PC-3 (cell line): Measurements from ENCODE around the gene DAB1. TPM values are rescaled to one million over a fixed set of nuclear protein-coding genes. Genes with fewer than 3 reads are reported as not detected.
"Not testable (repeated sequence)": the region's sequence is repeated elsewhere in the genome, so short reads cannot be mapped to it uniquely, and the experiment has no call there.

Experiments used
- ATAC-seq: fragments of 200-7000 bp; cut with Tn5 transposase; 2 replicates; pipeline ENCODE4 v1.9.1; 2020; ENCODE audit warnings: mild to moderate bottlenecking, moderate library complexity
- BruUV-seq: library from RNA; stranded (reverse); fragments of 400-500 nt; replicated peaks from 2 replicates; lab custom pipeline; 2021; lab: Mats Ljungman, UMichigan
- CTCF ChIA-PET: fragments of 300-600 bp; sonication (Branson Sonifier 250); formaldehyde crosslinking; loops from one replicate; lab custom pipeline; 2022; ENCODE audit warnings: antibody characterized with exemption; lab: Charles Lee
- POLR2A ChIA-PET: fragments of 300-600 bp; sonication (Branson Sonifier 250); formaldehyde crosslinking; loops from one replicate; lab custom pipeline; 2022; ENCODE audit warnings: antibody characterized with exemption; ENCODE audit not compliant: unreplicated experiment; lab: Charles Lee
- DNase-seq: peaks from one replicate; pipeline ENCODE4 v3.0.0-alpha.2; 2015
- H2AFZ ChIP-seq: fragments of 300-600 bp; sonication (generic); 2 replicates; pipeline ENCODE4 v1.6.0; 2016; ENCODE audit warnings: antibody characterized with exemption, low read length
- H3F3A ChIP-seq: fragments of 300-600 bp; sonication (generic); one replicate; pipeline ENCODE4 v1.6.0; 2017; ENCODE audit warnings: antibody characterized with exemption, low read length, control low read depth, mild to moderate bottlenecking; ENCODE audit not compliant: unreplicated experiment
- H3K27ac ChIP-seq: fragments of 300-600 bp; sonication (generic); 2 replicates; pipeline ENCODE4 v1.5.1; 2016; ENCODE audit warnings: mild to moderate bottlenecking, low read length
- H3K27me3 ChIP-seq: fragments of 300-600 bp; sonication (generic); 2 replicates; pipeline ENCODE4 v1.6.1; 2016; ENCODE audit warnings: low read length, mixed read lengths
- H3K36me3 ChIP-seq: fragments of 300-600 bp; sonication (generic); 2 replicates; pipeline ENCODE4 v1.6.1; 2016; ENCODE audit warnings: low read depth, mixed run types, low read length, mixed read lengths
- H3K4me1 ChIP-seq: fragments of 300-600 bp; sonication (generic); 2 replicates; pipeline ENCODE4 v1.5.1; 2016; ENCODE audit warnings: low read length; ENCODE audit not compliant: insufficient read depth
- H3K4me2 ChIP-seq: fragments of 300-600 bp; sonication (generic); 2 replicates; pipeline ENCODE4 v1.6.0; 2016; ENCODE audit warnings: low read length
- H3K4me3 ChIP-seq: fragments of 300-600 bp; sonication (generic); 2 replicates; pipeline ENCODE4 v1.5.1; 2016; ENCODE audit warnings: mild to moderate bottlenecking, low read length, mixed read lengths
- H3K79me2 ChIP-seq: fragments of 300-600 bp; sonication (generic); 2 replicates; pipeline ENCODE4 v1.6.1; 2017; ENCODE audit warnings: low read length, mixed read lengths
- H3K9ac ChIP-seq: fragments of 300-600 bp; sonication (generic); 2 replicates; pipeline ENCODE4 v1.6.0; 2016; ENCODE audit warnings: mild to moderate bottlenecking, low read length
- H3K9me2 ChIP-seq: fragments of 300-600 bp; sonication (generic); replicated peaks from 2 replicates; pipeline ENCODE4 v1.6.1; 2016; ENCODE audit warnings: mixed run types, low read length, mixed read lengths
- H3K9me3 ChIP-seq: fragments of 300-600 bp; sonication (generic); 2 replicates; pipeline ENCODE4 v1.6.1; 2016; ENCODE audit warnings: low read length, mixed read lengths
- H4K20me1 ChIP-seq: fragments of 300-600 bp; sonication (generic); 2 replicates; pipeline ENCODE4 v1.6.1; 2016; ENCODE audit warnings: low read length, mixed read lengths
- EZH2 ChIP-seq: fragments of 300-600 bp; sonication (generic); IDR thresholded peaks from one replicate; pipeline ENCODE4 v1.6.1; 2017; ENCODE audit warnings: antibody characterized with exemption, mild to moderate bottlenecking, low read length; ENCODE audit not compliant: unreplicated experiment
- EZH2phosphoT487 ChIP-seq: fragments of 300-600 bp; sonication (generic); IDR thresholded peaks from 2 replicates; pipeline ENCODE4 v1.6.1; 2018; ENCODE audit warnings: mild to moderate bottlenecking, antibody characterized with exemption, low read length, borderline replicate concordance
- intact Hi-C: fragments of 100-400 bp; cut with micrococcal nuclease; formaldehyde crosslinking; loops from 2 replicates; pipeline ENCODE4 v1.9.0; 2023
- total RNA-seq: library from RNA; depleted of rRNA; stranded (reverse); fragments of >200 nt; gene quantifications from 2 replicates; pipeline ENCODE4 v1.2.3, GENCODE V29; 2014
- TF ChIP-seq, protein P1 (sequence below): fragments of 300-600 bp; sonication (generic); conservative IDR thresholded peaks from 2 replicates; pipeline ENCODE4 v1.5.1; 2017; ENCODE audit warnings: antibody characterized with exemption, low read depth, mild to moderate bottlenecking, low read length

DAB1 gene
- total RNA-seq, 1 experiment from 2014 or later: not detected

DNA sequence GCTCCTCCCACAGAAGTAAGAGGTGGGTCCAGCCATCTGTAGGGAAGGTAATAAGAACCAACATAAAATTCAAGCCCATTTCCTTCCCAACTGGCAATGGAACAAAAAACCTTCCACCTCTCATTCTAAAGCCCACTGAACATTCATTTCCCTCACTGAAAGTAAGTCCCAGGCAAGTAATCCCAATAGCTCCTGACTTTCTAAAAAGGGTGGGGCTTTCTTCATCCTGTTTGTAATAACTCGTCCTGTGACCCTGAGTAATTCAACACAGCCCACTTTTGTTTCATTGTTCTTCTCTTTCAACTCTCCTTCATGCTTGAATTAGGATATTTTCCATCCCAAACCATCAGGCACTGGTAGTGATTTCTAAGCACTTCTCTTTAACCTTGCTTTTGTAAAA lies 74.9 kb downstream of the DAB1 start:
- DNase-seq: no peak
- Histone ChIP-seq H3K4me3 (no peak overlapping the region), H3K4me2 (no peak overlapping the region), H3K27ac (no peak overlapping the region), H3K36me3 (no peaks in the 10 kb centered on the region), H3K9me3 (no peaks in the 10 kb centered on the region), H3K4me1 (no peaks in the 10 kb centered on the region), H3K9me2 (no peaks in the 10 kb centered on the region), H4K20me1 (no peaks in the 10 kb centered on the region), H3F3A (no peaks in the 10 kb centered on the region), H3K79me2 (no peaks in the 10 kb centered on the region), H3K9ac (no peak overlapping the region), H3K27me3 (peaks cover 12% of the 10 kb centered on the region; the same call in 1 of the 2 replicates), H2AFZ (no peak overlapping the region)
- POLR2A ChIA-PET: no interaction called here
- TF ChIP-seq EZH2 (no peak), EZH2phosphoT487 (no peak)
- TF ChIP-seq, protein P1, sequence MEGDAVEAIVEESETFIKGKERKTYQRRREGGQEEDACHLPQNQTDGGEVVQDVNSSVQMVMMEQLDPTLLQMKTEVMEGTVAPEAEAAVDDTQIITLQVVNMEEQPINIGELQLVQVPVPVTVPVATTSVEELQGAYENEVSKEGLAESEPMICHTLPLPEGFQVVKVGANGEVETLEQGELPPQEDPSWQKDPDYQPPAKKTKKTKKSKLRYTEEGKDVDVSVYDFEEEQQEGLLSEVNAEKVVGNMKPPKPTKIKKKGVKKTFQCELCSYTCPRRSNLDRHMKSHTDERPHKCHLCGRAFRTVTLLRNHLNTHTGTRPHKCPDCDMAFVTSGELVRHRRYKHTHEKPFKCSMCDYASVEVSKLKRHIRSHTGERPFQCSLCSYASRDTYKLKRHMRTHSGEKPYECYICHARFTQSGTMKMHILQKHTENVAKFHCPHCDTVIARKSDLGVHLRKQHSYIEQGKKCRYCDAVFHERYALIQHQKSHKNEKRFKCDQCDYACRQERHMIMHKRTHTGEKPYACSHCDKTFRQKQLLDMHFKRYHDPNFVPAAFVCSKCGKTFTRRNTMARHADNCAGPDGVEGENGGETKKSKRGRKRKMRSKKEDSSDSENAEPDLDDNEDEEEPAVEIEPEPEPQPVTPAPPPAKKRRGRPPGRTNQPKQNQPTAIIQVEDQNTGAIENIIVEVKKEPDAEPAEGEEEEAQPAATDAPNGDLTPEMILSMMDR: no peak
- intact Hi-C loops: no loop called here
- ATAC-seq: no peak
- no TSS peak for BruUV-seq
- CTCF ChIA-PET: no interaction called here

DNA sequence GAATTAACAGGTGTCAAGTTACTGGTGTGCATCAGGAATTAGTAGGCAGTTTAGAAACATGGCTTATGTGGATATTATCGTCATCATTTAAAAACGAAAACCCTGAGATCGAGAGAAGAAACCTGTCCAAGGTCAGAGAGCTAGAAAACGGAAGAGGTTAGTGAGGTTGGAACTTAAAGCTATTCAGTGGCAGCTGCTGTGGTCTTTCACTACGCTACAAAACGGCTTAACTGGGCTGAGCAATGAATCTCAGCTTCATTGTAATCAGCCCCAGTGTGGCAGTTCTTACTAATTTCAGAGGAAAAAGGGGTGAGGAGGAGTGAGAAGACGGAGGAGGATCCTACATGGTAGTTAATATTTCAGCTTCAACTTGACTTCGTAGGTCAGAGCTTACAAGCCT lies 77.9 kb downstream of the DAB1 start:
- intact Hi-C loops: no loop called here
- no peaks in the 10 kb centered on the region for H3K9me2 ChIP-seq
- H3K9me3 ChIP-seq: no peaks in the 10 kb centered on the region
- H2AFZ ChIP-seq: no peak overlapping the region
- no peak overlapping the region for H3K9ac ChIP-seq
- TF ChIP-seq, protein P1: no peak
- no peak for TF ChIP-seq EZH2phosphoT487
- TF ChIP-seq EZH2: no peak
- H3K4me3 ChIP-seq: no peak overlapping the region
- H3K4me2 ChIP-seq: no peak overlapping the region
- CTCF ChIA-PET: no interaction called here
- H3K4me1 ChIP-seq: no peaks in the 10 kb centered on the region
- ATAC-seq (no peak), DNase-seq (no peak)
- peaks cover 12% of the 10 kb centered on the region; the same call in 1 of the 2 replicates for H3K27me3 ChIP-seq
- no peaks in the 10 kb centered on the region for H3K36me3 ChIP-seq
- no peaks in the 10 kb centered on the region for H3F3A ChIP-seq
- no peak overlapping the region for H3K27ac ChIP-seq
- BruUV-seq: no TSS peak
- POLR2A ChIA-PET: no interaction called here
- no peaks in the 10 kb centered on the region for H3K79me2 ChIP-seq
- H4K20me1 ChIP-seq: no peaks in the 10 kb centered on the region

DNA sequence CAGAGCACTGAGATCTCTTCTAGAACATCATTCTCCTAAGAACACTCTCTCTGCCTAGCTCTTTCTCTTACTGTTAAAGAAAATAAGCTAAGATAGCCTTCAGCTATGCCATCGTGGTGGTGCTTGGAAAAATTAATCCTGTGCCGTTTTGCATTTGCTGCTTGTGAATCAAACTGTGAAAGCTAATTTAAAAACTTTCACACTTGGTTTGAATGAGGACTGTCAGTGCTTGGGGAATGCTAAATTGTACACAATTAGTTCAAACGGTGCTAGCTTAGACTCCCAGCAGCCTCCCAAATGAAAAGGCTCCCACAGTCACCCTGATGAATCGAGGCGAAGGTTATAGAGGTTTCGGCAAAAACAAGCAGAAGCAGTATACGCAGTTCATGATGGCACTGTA lies 79.6 kb downstream of the DAB1 start:
- no peak overlapping the region for H2AFZ ChIP-seq
- H3F3A ChIP-seq: no peaks in the 10 kb centered on the region
- no peaks in the 10 kb centered on the region for H3K4me1 ChIP-seq
- no TSS peak for BruUV-seq
- intact Hi-C loops: no loop called here
- no peak overlapping the region for H3K9ac ChIP-seq
- TF ChIP-seq, protein P1: no peak
- no peak for TF ChIP-seq EZH2phosphoT487
- TF ChIP-seq EZH2: no peak
- no peaks in the 10 kb centered on the region for H3K36me3 ChIP-seq
- ChIA-PET CTCF (no interaction called here), POLR2A (no interaction called here)
- H3K27ac ChIP-seq: no peak overlapping the region
- H3K9me3 ChIP-seq: no peaks in the 10 kb centered on the region
- H3K9me2 ChIP-seq: no peaks in the 10 kb centered on the region
- DNase-seq: no peak
- no peak for ATAC-seq
- H3K79me2 ChIP-seq: no peaks in the 10 kb centered on the region
- no peak overlapping the region for H3K4me3 ChIP-seq
- no peaks in the 10 kb centered on the region for H4K20me1 ChIP-seq
- H3K4me2 ChIP-seq: no peak overlapping the region
- peaks cover 21% of the 10 kb centered on the region; the same call in 1 of the 2 replicates for H3K27me3 ChIP-seq

DNA sequence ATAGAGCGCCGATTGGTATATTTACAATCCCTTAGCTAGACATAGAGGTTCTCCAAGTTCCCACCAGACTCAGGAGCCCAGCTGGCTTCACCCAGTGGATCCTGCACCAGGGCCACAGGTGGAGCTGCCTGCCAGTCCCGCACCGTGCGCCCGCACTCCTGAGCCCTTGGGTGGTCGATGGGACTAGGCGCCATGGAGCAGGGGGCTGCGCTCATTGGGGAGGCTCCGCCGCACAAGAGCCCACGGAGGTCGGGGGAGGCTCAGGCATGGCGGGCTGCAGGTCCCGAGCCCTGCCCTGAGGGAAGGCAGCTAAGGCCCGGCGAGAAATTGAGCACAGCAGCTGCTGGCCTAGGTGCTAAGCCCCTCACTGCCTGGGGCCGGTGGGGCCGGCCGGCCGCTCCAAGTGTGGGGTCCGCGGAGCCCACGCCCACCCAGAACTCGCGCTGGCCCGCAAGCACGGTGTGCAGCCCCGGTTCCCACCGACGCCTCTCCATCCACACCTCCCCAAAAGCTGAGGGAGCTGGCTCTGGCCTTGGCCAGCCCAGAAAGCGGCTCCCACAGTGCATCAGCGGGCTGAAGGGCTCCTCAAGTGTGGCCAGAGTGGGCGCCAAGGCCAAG lies 80.5 kb downstream of the DAB1 start:
- H3K4me3 ChIP-seq, H3K9me3 ChIP-seq, H3K79me2 ChIP-seq, H3K27ac ChIP-seq, H3K4me1 ChIP-seq, POLR2A ChIA-PET, BruUV-seq, intact Hi-C loops, H4K20me1 ChIP-seq, H3K9ac ChIP-seq, CTCF ChIA-PET, H3K4me2 ChIP-seq, H3F3A ChIP-seq, H3K36me3 ChIP-seq, H2AFZ ChIP-seq, H3K9me2 ChIP-seq, ATAC-seq, DNase-seq: not testable (repeated sequence)
- peaks cover 21% of the 10 kb centered on the region; the same call in 1 of the 2 replicates for H3K27me3 ChIP-seq
